ENCODE results near the gene KDR. TPM values are rescaled to one million over a fixed set of nuclear protein-coding genes. Genes with fewer than 3 reads are reported as not detected.

Gene KDR
- total RNA-seq, 4 donors from 2014 or later = 2.0 to 23.8 (median 5.9) TPM

DNA sequence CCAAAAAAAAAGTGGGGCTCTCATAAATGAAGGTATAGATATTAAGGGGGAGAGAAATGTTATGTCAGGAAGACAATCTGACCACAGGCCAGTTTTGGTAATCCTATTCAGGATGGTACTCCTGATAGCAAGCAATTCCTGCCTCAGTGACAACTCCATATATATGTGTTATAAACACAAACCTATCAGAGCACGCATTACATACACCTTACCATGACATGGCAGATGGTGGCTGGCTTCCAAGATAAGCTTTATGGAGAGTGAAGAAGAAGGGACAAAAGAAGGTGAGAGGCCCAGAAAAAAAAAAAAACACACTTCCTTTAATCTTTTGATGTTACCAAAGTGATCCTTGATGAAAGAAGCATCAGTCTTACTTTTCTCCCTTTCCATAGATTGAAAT is 29.5 kb upstream of the KDR start:
- Histone ChIP-seq H3K4me1 (peaks cover 0 to 5% (median 0%) of the 10 kb centered on the region in 3 donors), H3K27ac (no peak overlapping the region), H3K27me3 (peaks cover 0 to 21% (median 0%) of the 10 kb centered on the region in 4 donors), H3K4me3 (no peak overlapping the region), H3K9me3 (no peaks in the 10 kb centered on the region), H3K36me3 (no peaks in the 10 kb centered on the region)
- no peak for DNase-seq
- TF ChIP-seq POLR2A (IDR thresholded peaks at IDR 0.05) = no peak
- TF ChIP-seq, protein P1, sequence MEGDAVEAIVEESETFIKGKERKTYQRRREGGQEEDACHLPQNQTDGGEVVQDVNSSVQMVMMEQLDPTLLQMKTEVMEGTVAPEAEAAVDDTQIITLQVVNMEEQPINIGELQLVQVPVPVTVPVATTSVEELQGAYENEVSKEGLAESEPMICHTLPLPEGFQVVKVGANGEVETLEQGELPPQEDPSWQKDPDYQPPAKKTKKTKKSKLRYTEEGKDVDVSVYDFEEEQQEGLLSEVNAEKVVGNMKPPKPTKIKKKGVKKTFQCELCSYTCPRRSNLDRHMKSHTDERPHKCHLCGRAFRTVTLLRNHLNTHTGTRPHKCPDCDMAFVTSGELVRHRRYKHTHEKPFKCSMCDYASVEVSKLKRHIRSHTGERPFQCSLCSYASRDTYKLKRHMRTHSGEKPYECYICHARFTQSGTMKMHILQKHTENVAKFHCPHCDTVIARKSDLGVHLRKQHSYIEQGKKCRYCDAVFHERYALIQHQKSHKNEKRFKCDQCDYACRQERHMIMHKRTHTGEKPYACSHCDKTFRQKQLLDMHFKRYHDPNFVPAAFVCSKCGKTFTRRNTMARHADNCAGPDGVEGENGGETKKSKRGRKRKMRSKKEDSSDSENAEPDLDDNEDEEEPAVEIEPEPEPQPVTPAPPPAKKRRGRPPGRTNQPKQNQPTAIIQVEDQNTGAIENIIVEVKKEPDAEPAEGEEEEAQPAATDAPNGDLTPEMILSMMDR (IDR thresholded peaks at IDR 0.05) = no peak
- 86 to 100% methylated on average over 1 of the region's 1 CpG for WGBS, 2 donors
- intact Hi-C loops (cut with DNase I) = no loop called here

- intact Hi-C loops (cut with DNase I) = no loop called here
- H3K36me3 ChIP-seq = no peaks in the 10 kb centered on the region
- peaks cover 0 to 5% (median 0%) of the 10 kb centered on the region in 3 donors for H3K4me1 ChIP-seq
- no peak overlapping the region for H3K4me3 ChIP-seq
- H3K27ac ChIP-seq = no peak overlapping the region
- no peaks in the 10 kb centered on the region for H3K9me3 ChIP-seq
- no peak for DNase-seq
- WGBS, 2 donors = 38 to 39% methylated on average over 5 of the region's 5 CpGs
- peaks cover 0 to 21% (median 0%) of the 10 kb centered on the region in 4 donors for H3K27me3 ChIP-seq
- no peak for TF ChIP-seq POLR2A (IDR thresholded peaks at IDR 0.05)
- TF ChIP-seq, protein P1 (IDR thresholded peaks at IDR 0.05) = no peak
Observed at GRCh38 chr4:55154290-55154880, 29.0 kb upstream of the KDR start.

DNA sequence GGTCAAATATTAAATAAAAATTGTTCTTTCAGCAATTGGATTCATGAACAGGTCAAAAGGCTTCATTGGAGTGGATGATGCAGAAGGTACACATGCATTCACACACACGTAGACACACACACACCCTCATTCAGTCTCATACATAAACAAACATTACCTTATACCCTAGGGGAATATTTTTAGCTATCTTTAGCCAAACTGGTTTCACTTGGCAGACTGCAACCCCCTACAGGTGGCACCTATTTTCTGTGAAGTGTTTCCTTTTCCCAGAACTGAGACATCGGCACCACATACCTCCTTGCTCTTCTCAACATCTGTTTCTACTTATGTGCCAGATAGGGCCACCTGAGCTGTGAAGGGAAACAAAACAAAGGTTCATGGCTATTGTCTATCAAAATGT is 18.5 kb upstream of the KDR start:
- no peak for TF ChIP-seq POLR2A (IDR thresholded peaks at IDR 0.05)
- TF ChIP-seq, protein P1 (IDR thresholded peaks at IDR 0.05) = no peak
- 21 to 35% methylated on average over 2 of the region's 2 CpGs for WGBS, 2 donors
- intact Hi-C loops (cut with DNase I) = no loop called here
- DNase-seq = no peak
- H3K27me3 ChIP-seq = no peaks in the 10 kb centered on the region
- H3K4me3 ChIP-seq = no peak overlapping the region
- H3K9me3 ChIP-seq = no peaks in the 10 kb centered on the region
- H3K36me3 ChIP-seq = no peaks in the 10 kb centered on the region
- H3K4me1 ChIP-seq = no peaks in the 10 kb centered on the region
- H3K27ac ChIP-seq = no peak overlapping the region

- 44 to 52% methylated on average over 4 of the region's 4 CpGs for WGBS, 2 donors
- no peaks in the 10 kb centered on the region for H3K9me3 ChIP-seq
- TF ChIP-seq, protein P1 (IDR thresholded peaks at IDR 0.05) = no peak
- TF ChIP-seq POLR2A (IDR thresholded peaks at IDR 0.05) = no peak
- no peak overlapping the region for H3K4me3 ChIP-seq
- H3K36me3 ChIP-seq = no peaks in the 10 kb centered on the region
- intact Hi-C loops (cut with DNase I) = no loop called here
- no peaks in the 10 kb centered on the region for H3K27me3 ChIP-seq
- no peaks in the 10 kb centered on the region for H3K4me1 ChIP-seq
- no peak for DNase-seq
- H3K27ac ChIP-seq = no peak overlapping the region
Observed at GRCh38 chr4:55138367-55138766, 13.0 kb upstream of the KDR start.

DNA sequence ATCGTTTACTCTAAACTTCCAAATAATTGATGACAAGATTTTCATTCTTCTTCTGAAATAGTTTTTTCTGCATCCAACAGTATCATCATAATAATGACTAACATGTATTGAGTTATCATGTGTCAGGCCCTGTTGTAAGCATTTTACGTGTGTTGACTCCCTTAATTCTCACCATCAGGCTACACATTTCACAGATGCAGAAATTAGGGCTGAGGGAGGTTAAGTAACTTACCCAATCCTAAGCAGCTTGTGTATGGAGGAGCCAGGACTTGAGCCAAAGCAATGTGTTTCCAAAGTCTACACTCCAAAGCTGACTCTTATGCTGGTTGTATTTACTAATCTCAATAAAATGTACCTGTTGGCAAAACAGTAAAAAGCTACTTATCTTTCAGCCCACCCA is 11.2 kb upstream of the KDR start:
- no peak overlapping the region for H3K4me3 ChIP-seq
- intact Hi-C loops (cut with DNase I) = no loop called here
- 69 to 78% methylated on average over 2 of the region's 2 CpGs for WGBS, 2 donors

More for the DNA sequence above, 11.2 kb upstream of the KDR start:
- Histone ChIP-seq H3K36me3 (no peaks in the 10 kb centered on the region), H3K27ac (no peak overlapping the region), H3K27me3 (no peaks in the 10 kb centered on the region), H3K4me1 (no peaks in the 10 kb centered on the region), H3K9me3 (no peaks in the 10 kb centered on the region)
- DNase-seq = no peak
- no peak for TF ChIP-seq POLR2A (IDR thresholded peaks at IDR 0.05)
- TF ChIP-seq, protein P1 (IDR thresholded peaks at IDR 0.05) = no peak
